ACC112 (cell line): ENCODE measurements around the gene ACADSB.

Experiments
- H2AFZ ChIP-seq: fragments of 200-600 bp; sonication (generic); one replicate; pipeline ENCODE4 v1.6.0; 2017; ENCODE audit warnings: antibody characterized with exemption, low read length; ENCODE audit not compliant: unreplicated experiment
- H3K27ac ChIP-seq: fragments of 200-600 bp; sonication (generic); 2 replicates; pipeline ENCODE4 v1.5.1; 2014; ENCODE audit warnings: low read depth, mild to moderate bottlenecking, antibody characterized with exemption, low read length, moderate library complexity
- H3K27me3 ChIP-seq: fragments of 200-600 bp; sonication (generic); 2 replicates; pipeline ENCODE4 v1.6.1; 2014; ENCODE audit warnings: mild to moderate bottlenecking, antibody characterized with exemption, low read length, moderate library complexity, mixed read lengths; ENCODE audit not compliant: insufficient read depth
- H3K36me3 ChIP-seq: fragments of 200-600 bp; sonication (generic); 2 replicates; pipeline ENCODE4 v1.6.1; 2016; ENCODE audit warnings: mild to moderate bottlenecking, antibody characterized with exemption, low read length, moderate library complexity, mixed read lengths; ENCODE audit not compliant: insufficient read depth
- H3K4me1 ChIP-seq: fragments of 200-600 bp; sonication (generic); one replicate; pipeline ENCODE4 v1.6.1; 2016; ENCODE audit warnings: low read length, mixed read lengths; ENCODE audit not compliant: insufficient read depth, unreplicated experiment, control insufficient read depth
- H3K4me3 ChIP-seq: fragments of 200-600 bp; sonication (generic); 2 replicates; pipeline ENCODE4 v1.5.1; 2014; ENCODE audit warnings: mild to moderate bottlenecking, low read depth, low read length
- H3K79me2 ChIP-seq: fragments of 200-600 bp; sonication (generic); one replicate; pipeline ENCODE4 v1.6.0; 2016; ENCODE audit warnings: low read length; ENCODE audit not compliant: control insufficient read depth, unreplicated experiment, insufficient read depth

ACADSB gene

GRCh38 chr10:123001370-123001769 lies 7.4 kb upstream of the ACADSB start:
- peaks cover 10% of the 10 kb centered on the region; the same call in 1 of the 2 replicates for H3K36me3 ChIP-seq
- H3K27ac ChIP-seq = no peak overlapping the region
- no peak overlapping the region for H2AFZ ChIP-seq
- no peaks in the 10 kb centered on the region for H3K4me1 ChIP-seq
- H3K27me3 ChIP-seq = no peaks in the 10 kb centered on the region
- peaks cover 41% of the 10 kb centered on the region for H3K79me2 ChIP-seq
- no peak overlapping the region for H3K4me3 ChIP-seq

- Histone ChIP-seq H3K36me3 (peaks cover 5% of the 10 kb centered on the region; the same call in 1 of the 2 replicates), H3K79me2 (peaks cover 56% of the 10 kb centered on the region), H3K4me3 (no peak overlapping the region), H3K27me3 (no peaks in the 10 kb centered on the region), H2AFZ (no peak overlapping the region), H3K4me1 (peaks cover 4% of the 10 kb centered on the region), H3K27ac (no peak overlapping the region)
Measured at GRCh38 chr10:123004298-123004697, 4.5 kb upstream of the ACADSB start.

GRCh38 chr10:123007558-123008354 lies 1.1 kb upstream of the ACADSB start:
- Histone ChIP-seq H3K36me3 (no peaks in the 10 kb centered on the region), H3K27me3 (no peaks in the 10 kb centered on the region), H3K4me3 (peak overlapping the region; percentile 83), H3K27ac (no peak overlapping the region), H3K79me2 (peaks cover 51% of the 10 kb centered on the region), H3K4me1 (peaks cover 4% of the 10 kb centered on the region), H2AFZ (peak overlapping the region; percentile 58)

- Histone ChIP-seq H3K4me3 (peak overlapping the region; percentile 83), H3K36me3 (no peaks in the 10 kb centered on the region), H3K27ac (no peak overlapping the region), H3K4me1 (peaks cover 4% of the 10 kb centered on the region), H3K79me2 (peaks cover 41% of the 10 kb centered on the region), H2AFZ (peak overlapping the region; percentile 96), H3K27me3 (no peaks in the 10 kb centered on the region)
Measured at GRCh38 chr10:123009105-123009820, 457 bp downstream of the ACADSB start.

GRCh38 chr10:123011987-123012386 lies 3.2 kb downstream of the ACADSB start:
- Histone ChIP-seq H3K27ac (no peak overlapping the region), H2AFZ (no peak overlapping the region), H3K36me3 (no peaks in the 10 kb centered on the region), H3K27me3 (no peaks in the 10 kb centered on the region), H3K4me1 (peaks cover 2% of the 10 kb centered on the region), H3K4me3 (no peak overlapping the region), H3K79me2 (peaks cover 15% of the 10 kb centered on the region)

GRCh38 chr10:123013456-123014419 lies 4.9 kb downstream of the ACADSB start:
- Histone ChIP-seq H3K36me3 (no peaks in the 10 kb centered on the region), H3K4me3 (no peak overlapping the region), H3K4me1 (no peaks in the 10 kb centered on the region), H3K27ac (no peak overlapping the region), H3K27me3 (no peaks in the 10 kb centered on the region), H3K79me2 (no peaks in the 10 kb centered on the region), H2AFZ (no peak overlapping the region)

- H3K79me2 ChIP-seq = no peaks in the 10 kb centered on the region
Measured at GRCh38 chr10:123014772-123015171, 6.0 kb downstream of the ACADSB start.

GRCh38 chr10:123016228-123016627 lies 7.4 kb downstream of the ACADSB start:
- H3K27ac ChIP-seq = no peak overlapping the region
- H2AFZ ChIP-seq = no peak overlapping the region
- H3K79me2 ChIP-seq = no peaks in the 10 kb centered on the region
- H3K4me1 ChIP-seq = no peaks in the 10 kb centered on the region
- no peaks in the 10 kb centered on the region for H3K27me3 ChIP-seq
- H3K36me3 ChIP-seq = no peaks in the 10 kb centered on the region
- no peak overlapping the region for H3K4me3 ChIP-seq

More at GRCh38 chr10:123014772-123015171, 6.0 kb downstream of the ACADSB start:
- Histone ChIP-seq H3K4me3 (no peak overlapping the region), H3K36me3 (no peaks in the 10 kb centered on the region), H3K27me3 (no peaks in the 10 kb centered on the region), H3K27ac (no peak overlapping the region), H3K4me1 (no peaks in the 10 kb centered on the region), H2AFZ (no peak overlapping the region)

- Histone ChIP-seq H3K27me3 (no peaks in the 10 kb centered on the region), H3K4me3 (no peak overlapping the region), H2AFZ (no peak overlapping the region), H3K79me2 (no peaks in the 10 kb centered on the region), H3K36me3 (no peaks in the 10 kb centered on the region), H3K4me1 (no peaks in the 10 kb centered on the region), H3K27ac (no peak overlapping the region)
Measured at GRCh38 chr10:123017421-123018165, 8.8 kb downstream of the ACADSB start.

- Histone ChIP-seq H3K27me3 (no peaks in the 10 kb centered on the region), H2AFZ (no peak overlapping the region), H3K27ac (no peak overlapping the region), H3K36me3 (no peaks in the 10 kb centered on the region), H3K4me1 (no peaks in the 10 kb centered on the region), H3K4me3 (no peak overlapping the region), H3K79me2 (no peaks in the 10 kb centered on the region)
Measured at GRCh38 chr10:123018531-123018930, 9.7 kb downstream of the ACADSB start.
